Activated CD8-positive, alpha-beta T cell treated with anti-CD3 and anti-CD28 coated beads, Interleukin-2, amount 10 ng/mL, durations not matched to agents 7 days and 5 days (primary cell): ENCODE results near the gene OPRL1. TPM values are rescaled to one million over a fixed set of nuclear protein-coding genes. Genes with fewer than 3 reads are reported as not detected.
"Not testable (repeated sequence)": the region's sequence is repeated elsewhere in the genome, so short reads cannot be mapped to it uniquely, and the experiment has no call there.

Experiments
- ATAC-seq: fragments of 150-1000 bp; cut with Tn5 transposase; one replicate; pipeline ENCODE4 v1.10.0; 2021; ENCODE audit warnings: moderate library complexity
- CTCF ChIA-PET: fragments of 350-600 bp; sonication (Branson Sonifier 250); formaldehyde crosslinking; loops from one replicate; lab custom pipeline; 2021; ENCODE audit warnings: antibody characterized with exemption; lab: Charles Lee
- POLR2A ChIA-PET: fragments of 350-600 bp; sonication (Branson Sonifier 250); formaldehyde crosslinking; loops from one replicate; lab custom pipeline; 2021; ENCODE audit warnings: antibody characterized with exemption; lab: Charles Lee
- DNase-seq: peaks from one replicate; pipeline ENCODE4 v3.0.0-alpha.2; 2020
- H3K27ac Mint-ChIP-seq: one replicate; pipeline ENCODE4 v1.8.0; 2021; ENCODE audit warnings: mild to moderate bottlenecking, mixed read lengths
- H3K27me3 Mint-ChIP-seq: one replicate; pipeline ENCODE4 v1.8.0; 2021; ENCODE audit warnings: low read depth, mixed read lengths
- H3K36me3 Mint-ChIP-seq: one replicate; pipeline ENCODE4 v1.8.0; 2021; ENCODE audit warnings: low read depth, mixed read lengths
- H3K4me1 Mint-ChIP-seq: one replicate; pipeline ENCODE4 v1.8.0; 2021; ENCODE audit warnings: low read depth, mixed read lengths
- H3K4me3 Mint-ChIP-seq: one replicate; pipeline ENCODE4 v1.8.0; 2021; ENCODE audit warnings: mild to moderate bottlenecking, mixed read lengths
- H3K9me3 Mint-ChIP-seq: one replicate; pipeline ENCODE4 v1.8.0; 2022; ENCODE audit warnings: mixed read lengths; ENCODE audit not compliant: insufficient read depth
- total RNA-seq, 2 experiments: library from RNA; stranded (reverse); gene quantifications; one replicate each; pipeline ENCODE4 v1.2.3, GENCODE V29; 2021

OPRL1 gene
- total RNA-seq, 2 experiments from 2014 or later = 1.5 to 2.0 TPM

DNA sequence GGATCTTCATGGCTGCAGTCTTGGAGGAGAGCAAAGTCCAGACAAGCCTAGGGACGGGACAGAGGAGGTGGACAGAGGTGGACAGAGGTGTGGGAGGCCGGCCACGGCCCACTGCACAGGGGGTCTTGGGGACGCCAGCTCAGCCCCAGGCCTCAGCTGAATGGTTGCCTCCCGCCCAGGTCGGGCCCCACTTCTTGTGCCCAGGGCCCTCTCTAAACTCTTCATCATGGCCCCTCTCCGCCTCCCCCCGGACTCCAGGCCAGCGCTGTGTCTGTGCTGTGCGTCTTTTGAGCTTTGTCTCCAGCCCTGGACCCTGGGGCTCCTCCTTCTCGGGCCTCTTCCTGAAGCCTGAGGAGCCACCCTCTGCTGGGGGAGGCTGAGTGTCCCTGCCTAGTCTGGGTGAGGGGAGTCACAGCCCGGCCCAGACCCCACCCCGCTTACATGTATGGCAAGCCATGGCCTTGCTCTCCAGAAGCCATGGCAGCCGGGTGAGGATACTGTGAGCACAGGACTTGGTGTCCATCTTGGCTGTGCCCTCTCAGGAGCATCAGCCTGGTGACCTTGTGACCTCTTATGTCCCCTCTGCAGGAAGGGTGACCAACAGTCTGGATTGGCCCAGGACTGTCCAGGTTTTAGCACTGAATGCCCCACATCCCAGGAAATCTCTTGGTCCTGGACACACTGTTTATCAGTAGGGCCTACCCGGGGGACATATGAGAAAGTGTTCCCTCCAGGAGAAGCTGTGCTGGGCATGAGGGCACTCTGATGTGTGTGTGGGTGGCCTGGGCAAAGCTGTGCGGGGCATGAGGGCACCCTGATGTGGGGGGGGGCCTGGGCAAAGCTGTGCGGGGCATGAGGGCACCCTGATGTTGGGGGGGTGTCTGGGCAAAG, 36.9 kb downstream of the OPRL1 start:
- peaks cover 10% of the 10 kb centered on the region for H3K4me1 Mint-ChIP-seq
- H3K9me3 Mint-ChIP-seq = no peaks in the 10 kb centered on the region
- no peak overlapping the region for H3K4me3 Mint-ChIP-seq
- no peak overlapping the region for H3K27ac Mint-ChIP-seq
- ATAC-seq (no peak), DNase-seq (no peak)
- H3K36me3 Mint-ChIP-seq = no peaks in the 10 kb centered on the region
- CTCF ChIA-PET = no interaction called here
- H3K27me3 Mint-ChIP-seq = peaks cover 5% of the 10 kb centered on the region
- POLR2A ChIA-PET = no interaction called here

GRCh38 chr20:64117432-64117777, 37.5 kb downstream of the OPRL1 start:
- ATAC-seq, H3K27me3 Mint-ChIP-seq, POLR2A ChIA-PET, CTCF ChIA-PET, H3K27ac Mint-ChIP-seq, H3K9me3 Mint-ChIP-seq, H3K4me3 Mint-ChIP-seq, H3K36me3 Mint-ChIP-seq, DNase-seq: not testable (repeated sequence)
- H3K4me1 Mint-ChIP-seq = peaks cover 10% of the 10 kb centered on the region

- Mint-ChIP-seq H3K36me3 (no peaks in the 10 kb centered on the region), H3K4me1 (peaks cover 10% of the 10 kb centered on the region), H3K4me3 (no peak overlapping the region), H3K27ac (no peak overlapping the region), H3K27me3 (peaks cover 14% of the 10 kb centered on the region), H3K9me3 (no peaks in the 10 kb centered on the region)
- ChIA-PET CTCF (interaction anchor here (0.7 to 4.3 kb wide), 8 partner anchors 15 to 581 kb away, joined by 3 to 48 read pairs (median 6); partner anchors contain the start of genes LKAAEAR1 and PRPF6), POLR2A (no interaction called here)
- DNase-seq (no peak), ATAC-seq (no peak)
These were observed 39.4 kb downstream of the OPRL1 start for GRCh38 chr20:64119301-64119680.

- DNase-seq (no peak), ATAC-seq (peak; percentile 39)
- Mint-ChIP-seq H3K27ac (peak overlapping the region; percentile 87), H3K36me3 (no peaks in the 10 kb centered on the region), H3K4me1 (peaks cover 10% of the 10 kb centered on the region), H3K27me3 (peaks cover 14% of the 10 kb centered on the region), H3K9me3 (no peaks in the 10 kb centered on the region), H3K4me3 (peak overlapping the region; percentile 63)
- POLR2A ChIA-PET = no interaction called here
- CTCF ChIA-PET = interaction anchor here (0.7 to 4.3 kb wide), 14 partner anchors 16 to 582 kb away, joined by 3 to 48 read pairs (median 4); partner anchors contain the start of genes LKAAEAR1, OPRL1, PRPF6 and RGS19
These were observed 39.9 kb downstream of the OPRL1 start for GRCh38 chr20:64119681-64120341.

GRCh38 chr20:64121586-64121985, 41.7 kb downstream of the OPRL1 start:
- no peaks in the 10 kb centered on the region for H3K9me3 Mint-ChIP-seq
- H3K27me3 Mint-ChIP-seq = peaks cover 16% of the 10 kb centered on the region
- H3K27ac Mint-ChIP-seq = no peak overlapping the region
- H3K4me1 Mint-ChIP-seq = peaks cover 10% of the 10 kb centered on the region
- DNase-seq (no peak), ATAC-seq (no peak)
- H3K4me3 Mint-ChIP-seq = no peak overlapping the region
- CTCF ChIA-PET = interaction anchor here (0.9 to 4.3 kb wide), 10 partner anchors 38 to 583 kb away, joined by 3 to 48 read pairs (median 5); partner anchors contain the start of genes LKAAEAR1, OPRL1, RGS19 and RTEL1
- no peaks in the 10 kb centered on the region for H3K36me3 Mint-ChIP-seq
- POLR2A ChIA-PET = no interaction called here

GRCh38 chr20:64122927-64123326, 43.0 kb downstream of the OPRL1 start:
- H3K27ac Mint-ChIP-seq, H3K4me3 Mint-ChIP-seq, H3K36me3 Mint-ChIP-seq, POLR2A ChIA-PET, ATAC-seq, CTCF ChIA-PET, DNase-seq, H3K9me3 Mint-ChIP-seq: not testable (repeated sequence)
- H3K27me3 Mint-ChIP-seq = peaks cover 16% of the 10 kb centered on the region
- H3K4me1 Mint-ChIP-seq = peaks cover 10% of the 10 kb centered on the region

GRCh38 chr20:64123517-64123916, 43.6 kb downstream of the OPRL1 start:
- not testable (repeated sequence) for ATAC-seq

GRCh38 chr20:64129146-64129782, 49.4 kb downstream of the OPRL1 start:
- no peaks in the 10 kb centered on the region for H3K36me3 Mint-ChIP-seq
- H3K4me1 Mint-ChIP-seq = no peaks in the 10 kb centered on the region
- H3K27me3 Mint-ChIP-seq = peaks cover 9% of the 10 kb centered on the region
- H3K27ac Mint-ChIP-seq = no peak overlapping the region
- H3K4me3 Mint-ChIP-seq = no peak overlapping the region
- ATAC-seq (no peak), DNase-seq (no peak)
- no peaks in the 10 kb centered on the region for H3K9me3 Mint-ChIP-seq
- ChIA-PET POLR2A (no interaction called here), CTCF (no interaction called here)

More at GRCh38 chr20:64123517-64123916, 43.6 kb downstream of the OPRL1 start:
- H3K9me3 Mint-ChIP-seq, H3K4me3 Mint-ChIP-seq, CTCF ChIA-PET, POLR2A ChIA-PET, DNase-seq, H3K36me3 Mint-ChIP-seq, H3K27ac Mint-ChIP-seq: not testable (repeated sequence)
- Mint-ChIP-seq H3K4me1 (peaks cover 10% of the 10 kb centered on the region), H3K27me3 (peaks cover 18% of the 10 kb centered on the region)

DNA sequence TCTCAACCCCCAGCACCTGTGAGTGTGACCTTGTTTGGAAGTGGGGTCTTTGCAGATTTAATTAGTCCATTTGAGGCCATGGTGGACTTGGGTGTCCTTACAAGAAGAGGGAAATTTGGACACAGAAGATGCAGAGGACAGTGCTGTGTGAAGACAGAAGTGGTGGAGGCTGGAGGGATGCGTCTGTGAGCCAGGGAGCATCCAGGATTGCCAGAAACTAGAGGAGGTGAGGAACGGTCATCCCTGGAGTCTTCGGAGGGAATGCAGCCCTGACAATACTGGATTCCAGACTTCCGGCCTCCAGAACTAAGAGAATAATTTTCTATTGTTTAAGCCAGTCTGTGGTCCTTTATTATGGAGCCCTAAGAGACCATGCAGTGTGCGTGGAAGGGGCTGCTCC, 50.4 kb downstream of the OPRL1 start:
- Mint-ChIP-seq H3K9me3 (no peaks in the 10 kb centered on the region), H3K27me3 (peaks cover 6% of the 10 kb centered on the region), H3K27ac (no peak overlapping the region), H3K4me1 (no peaks in the 10 kb centered on the region), H3K4me3 (no peak overlapping the region), H3K36me3 (no peaks in the 10 kb centered on the region)
- DNase-seq = no peak
- no peak for ATAC-seq
- ChIA-PET CTCF (no interaction called here), POLR2A (no interaction called here)

DNA sequence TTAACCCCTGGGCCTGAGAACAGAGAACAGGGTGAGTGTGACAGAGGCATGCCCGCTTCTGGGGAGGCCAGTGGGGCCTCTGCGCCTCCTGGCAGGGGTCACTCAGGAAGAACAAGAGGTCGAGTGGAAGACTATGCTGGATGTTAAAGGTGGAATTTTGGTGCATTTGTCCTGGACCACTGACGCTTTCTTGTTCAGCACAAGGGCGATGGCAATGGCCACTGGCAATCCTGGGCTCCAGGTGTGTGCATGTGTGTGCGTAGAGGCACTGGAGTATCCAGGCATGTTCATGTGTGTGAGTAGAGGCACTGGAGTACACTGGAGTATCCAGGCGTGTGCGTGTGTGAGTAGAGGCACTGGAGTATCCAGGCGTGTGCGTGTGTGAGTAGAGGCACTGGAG, 51.0 kb downstream of the OPRL1 start:
- Mint-ChIP-seq H3K27me3 (peaks cover 6% of the 10 kb centered on the region), H3K4me1 (no peaks in the 10 kb centered on the region), H3K4me3 (no peak overlapping the region), H3K27ac (no peak overlapping the region), H3K36me3 (no peaks in the 10 kb centered on the region), H3K9me3 (no peaks in the 10 kb centered on the region)
- ChIA-PET POLR2A (no interaction called here), CTCF (no interaction called here)
- ATAC-seq = no peak
- DNase-seq = no peak

GRCh38 chr20:64131406-64131805, 51.5 kb downstream of the OPRL1 start:
- Mint-ChIP-seq H3K4me3 (no peak overlapping the region), H3K27me3 (peaks cover 6% of the 10 kb centered on the region), H3K9me3 (no peaks in the 10 kb centered on the region), H3K36me3 (no peaks in the 10 kb centered on the region), H3K27ac (no peak overlapping the region), H3K4me1 (no peaks in the 10 kb centered on the region)
- POLR2A ChIA-PET = no interaction called here
- CTCF ChIA-PET = no interaction called here
- DNase-seq = no peak
- ATAC-seq = no peak
